ENCODE data around the gene SCT.

DNA sequence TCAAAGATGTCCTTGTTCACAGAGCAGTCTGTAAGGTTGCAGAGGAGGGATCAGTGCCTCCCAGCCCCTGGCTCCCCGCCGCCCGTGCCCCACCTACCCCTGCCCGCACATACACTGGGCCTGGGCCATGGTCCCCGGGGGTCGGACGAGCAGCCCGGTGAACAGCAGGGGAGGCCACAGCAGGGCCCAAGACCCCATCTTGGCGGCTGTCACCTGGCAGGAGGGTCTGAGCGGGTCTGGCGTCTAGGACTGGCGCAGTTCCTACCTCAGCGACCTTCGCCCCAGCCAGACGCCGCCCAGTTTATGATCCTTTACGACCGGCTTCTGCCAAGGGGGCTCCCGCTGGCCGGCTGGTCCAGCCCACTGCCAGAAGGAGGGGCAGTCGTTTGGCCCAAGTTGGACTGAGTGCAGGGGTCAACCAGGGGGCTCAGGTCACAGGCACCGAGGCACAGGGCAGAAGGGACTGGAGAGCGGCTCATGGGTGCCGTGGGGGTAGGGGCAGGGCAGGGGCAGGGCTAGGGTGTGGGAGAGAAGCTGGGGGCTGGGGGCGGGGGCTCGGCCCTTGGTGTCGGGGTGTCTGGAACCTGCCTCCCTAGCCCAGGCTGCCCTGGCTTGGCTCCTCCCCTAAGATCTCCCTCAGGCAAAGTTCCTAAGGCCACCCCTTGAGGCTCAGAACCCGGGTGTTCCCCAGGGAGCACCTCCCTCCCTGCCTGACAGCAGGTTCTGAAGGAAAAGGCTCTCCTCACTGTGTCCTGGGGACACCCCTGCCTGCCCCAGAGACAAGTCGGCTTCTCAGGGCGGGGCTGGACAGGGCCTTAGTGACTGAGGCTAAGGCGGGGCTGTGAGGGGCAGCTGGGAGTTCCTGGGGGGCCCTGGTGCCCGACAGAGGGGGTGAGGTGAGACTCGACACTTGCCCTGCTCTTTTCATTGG, 2.0 kb downstream of the SCT start, which contains the start of gene CDHR5:
- TF ChIP-seq, protein P1, sequence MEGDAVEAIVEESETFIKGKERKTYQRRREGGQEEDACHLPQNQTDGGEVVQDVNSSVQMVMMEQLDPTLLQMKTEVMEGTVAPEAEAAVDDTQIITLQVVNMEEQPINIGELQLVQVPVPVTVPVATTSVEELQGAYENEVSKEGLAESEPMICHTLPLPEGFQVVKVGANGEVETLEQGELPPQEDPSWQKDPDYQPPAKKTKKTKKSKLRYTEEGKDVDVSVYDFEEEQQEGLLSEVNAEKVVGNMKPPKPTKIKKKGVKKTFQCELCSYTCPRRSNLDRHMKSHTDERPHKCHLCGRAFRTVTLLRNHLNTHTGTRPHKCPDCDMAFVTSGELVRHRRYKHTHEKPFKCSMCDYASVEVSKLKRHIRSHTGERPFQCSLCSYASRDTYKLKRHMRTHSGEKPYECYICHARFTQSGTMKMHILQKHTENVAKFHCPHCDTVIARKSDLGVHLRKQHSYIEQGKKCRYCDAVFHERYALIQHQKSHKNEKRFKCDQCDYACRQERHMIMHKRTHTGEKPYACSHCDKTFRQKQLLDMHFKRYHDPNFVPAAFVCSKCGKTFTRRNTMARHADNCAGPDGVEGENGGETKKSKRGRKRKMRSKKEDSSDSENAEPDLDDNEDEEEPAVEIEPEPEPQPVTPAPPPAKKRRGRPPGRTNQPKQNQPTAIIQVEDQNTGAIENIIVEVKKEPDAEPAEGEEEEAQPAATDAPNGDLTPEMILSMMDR (IDR thresholded peaks at IDR 0.05; ENCODE audit: low read depth, low read length): no peak
- no peak for TF ChIP-seq EZH2phosphoT487 (IDR thresholded peaks at IDR 0.05; ENCODE audit: low read depth)

Data from OCI-LY3 (cell line).